Tibial nerve (tissue), 4 donors: ENCODE results near the gene ANKRD31. TPM values are rescaled to one million over a fixed set of nuclear protein-coding genes. Genes with fewer than 3 reads are reported as not detected.

Source experiments
- DNase-seq, 2 donors: peaks; one replicate each; pipeline ENCODE4 v3.0.0-alpha.2; 2019; ENCODE audit warnings: low spot score in 2 of 2
- H3K27ac ChIP-seq, 4 donors: fragments of 200-600 bp; sonication (generic) in 3 of 4; one replicate each; pipeline ENCODE4 v1.5.1; 2017 to 2019; ENCODE audit warnings: mild to moderate bottlenecking in 1 of 4
- H3K27me3 ChIP-seq, 2 donors: fragments of 200-600 bp; sonication (generic) in 1 of 2; one replicate each; pipeline versions ENCODE4 v1.5.1 to v1.6.0; 2017 to 2019
- H3K36me3 ChIP-seq, 3 donors: fragments of 200-600 bp; sonication (generic); one replicate each; pipeline ENCODE4 v1.5.1; 2018 to 2019
- H3K4me1 ChIP-seq, 4 donors: fragments of 200-600 bp; sonication (generic) in 3 of 4; one replicate each; pipeline ENCODE4 v1.5.1; 2017 to 2019
- H3K4me3 ChIP-seq, 4 donors: fragments of 200-600 bp; sonication (generic) in 3 of 4; one replicate each; pipeline ENCODE4 v1.5.1; 2017 to 2019; ENCODE audit warnings: mild to moderate bottlenecking in 1 of 4, moderate library complexity in 1 of 4
- H3K9me3 ChIP-seq, 4 donors: fragments of 200-600 bp; sonication (generic) in 3 of 4; one replicate each; pipeline ENCODE4 v1.5.1; 2017 to 2019
- CTCF ChIP-seq, 5 experiments: fragments of 200-600 bp in 3 of 5; fragments of 450-650 bp in 2 of 5; sonication (generic) in 3 of 5; IDR thresholded peaks; one replicate each; pipeline ENCODE4 v1.5.1; 2016 to 2019; ENCODE audit warnings: antibody characterized with exemption in 5 of 5, mild to moderate bottlenecking in 3 of 5, moderate library complexity in 2 of 5
- EP300 ChIP-seq, 2 donors: sonication (generic); formaldehyde crosslinking; IDR thresholded peaks; one replicate each; pipeline ENCODE4 v1.6.1; 2017; ENCODE audit warnings: antibody characterized with exemption in 2 of 2, mild to moderate bottlenecking in 1 of 2
- POLR2A ChIP-seq, 2 donors: fragments of 450-650 bp; IDR thresholded peaks; one replicate each; pipeline ENCODE4 v1.6.1; 2017; ENCODE audit warnings: antibody characterized with exemption in 2 of 2, mild to moderate bottlenecking in 2 of 2, moderate library complexity in 2 of 2
- WGBS, 2 donors: methylation state at CpG; one replicate each; pipeline ENCODE4 v1.1.5; 2018; 5-methylcytosine and 5-hydroxymethylcytosine counted together
- total RNA-seq, 4 donors: library from RNA; depleted of rRNA; stranded (reverse); fragments of >200 nt; gene quantifications; one replicate each; pipeline ENCODE4 v1.1.0, GENCODE V29; 2016

Gene ANKRD31
- total RNA-seq, 4 donors from 2014 or later: 0.21 to 1.5 (median 0.35) TPM

GRCh38 chr5:75148051-75148450 is 88.6 kb downstream of the ANKRD31 start:
- Histone ChIP-seq H3K27me3 (no peaks in the 10 kb centered on the region), H3K27ac (no peak overlapping the region), H3K4me1 (no peaks in the 10 kb centered on the region), H3K36me3 (no peaks in the 10 kb centered on the region), H3K4me3 (no peak overlapping the region), H3K9me3 (peaks cover 0 to 3% (median 0%) of the 10 kb centered on the region in 4 donors)
- no peak for TF ChIP-seq CTCF (IDR thresholded peaks at IDR 0.05)
- TF ChIP-seq POLR2A (IDR thresholded peaks at IDR 0.05): no peak
- TF ChIP-seq EP300 (IDR thresholded peaks at IDR 0.05): no peak
- DNase-seq: no peak
- WGBS, 2 donors: 59 to 62% methylated on average over 2 of the region's 2 CpGs

- no peaks in the 10 kb centered on the region for H3K27me3 ChIP-seq
- H3K36me3 ChIP-seq: no peaks in the 10 kb centered on the region
- H3K4me3 ChIP-seq: no peak overlapping the region
- H3K4me1 ChIP-seq: no peaks in the 10 kb centered on the region
- DNase-seq: no peak
- H3K9me3 ChIP-seq: peaks cover 0 to 3% (median 0%) of the 10 kb centered on the region in 4 donors
- H3K27ac ChIP-seq: no peak overlapping the region
- 50 to 54% methylated on average over 2 of the region's 2 CpGs for WGBS, 2 donors
- no peak for TF ChIP-seq POLR2A (IDR thresholded peaks at IDR 0.05)
- TF ChIP-seq CTCF (IDR thresholded peaks at IDR 0.05): no peak
- no peak for TF ChIP-seq EP300 (IDR thresholded peaks at IDR 0.05)
These were observed 94.0 kb downstream of the ANKRD31 start for GRCh38 chr5:75142566-75143136.

GRCh38 chr5:75140277-75140676 is 96.4 kb downstream of the ANKRD31 start:
- Histone ChIP-seq H3K4me3 (no peak overlapping the region), H3K36me3 (no peaks in the 10 kb centered on the region), H3K27ac (no peak overlapping the region), H3K27me3 (no peaks in the 10 kb centered on the region), H3K4me1 (no peaks in the 10 kb centered on the region), H3K9me3 (peaks cover 0 to 6% (median 0%) of the 10 kb centered on the region in 4 donors)
- no peak for DNase-seq
- 91 to 95% methylated on average over 3 of the region's 3 CpGs for WGBS, 2 donors
- no peak for TF ChIP-seq EP300 (IDR thresholded peaks at IDR 0.05)
- no peak for TF ChIP-seq CTCF (IDR thresholded peaks at IDR 0.05)
- no peak for TF ChIP-seq POLR2A (IDR thresholded peaks at IDR 0.05)

- TF ChIP-seq CTCF (IDR thresholded peaks at IDR 0.05) (no peak), POLR2A (IDR thresholded peaks at IDR 0.05) (no peak), EP300 (IDR thresholded peaks at IDR 0.05) (no peak)
- H3K4me1 ChIP-seq: no peaks in the 10 kb centered on the region
- H3K36me3 ChIP-seq: no peaks in the 10 kb centered on the region
- peaks cover 0 to 6% (median 0%) of the 10 kb centered on the region in 4 donors for H3K9me3 ChIP-seq
- DNase-seq: no peak
- no peaks in the 10 kb centered on the region for H3K27me3 ChIP-seq
- H3K27ac ChIP-seq: no peak overlapping the region
- H3K4me3 ChIP-seq: no peak overlapping the region
These were observed 98.0 kb downstream of the ANKRD31 start for GRCh38 chr5:75138689-75139088.

GRCh38 chr5:75130818-75131349 is 105.8 kb downstream of the ANKRD31 start:
- Histone ChIP-seq H3K9me3 (peaks cover 0 to 32% (median 0%) of the 10 kb centered on the region in 4 donors), H3K27ac (no peak overlapping the region), H3K4me1 (no peaks in the 10 kb centered on the region), H3K4me3 (no peak overlapping the region), H3K36me3 (no peaks in the 10 kb centered on the region), H3K27me3 (no peaks in the 10 kb centered on the region)
- no peak for DNase-seq
- TF ChIP-seq EP300 (IDR thresholded peaks at IDR 0.05): no peak
- no peak for TF ChIP-seq CTCF (IDR thresholded peaks at IDR 0.05)
- TF ChIP-seq POLR2A (IDR thresholded peaks at IDR 0.05): no peak
- WGBS, 2 donors: 88 to 95% methylated on average over 19 to 21 of the region's 21 CpGs
